ENCODE data around the gene COL19A1.

GRCh38 chr6:70124443-70124842 is 258.1 kb downstream of the COL19A1 start:
- no peak for TF ChIP-seq EZH2 (IDR thresholded peaks at IDR 0.05)
- TF ChIP-seq POLR2AphosphoS5 (IDR thresholded peaks at IDR 0.05; ENCODE audit: borderline replicate concordance, low read depth, low read length) = no peak
